HG03378 (cell line): Measurements from ENCODE around the gene DLGAP5.

ENCODE experiments used
- ATAC-seq: cut with Tn5 transposase; IDR thresholded peaks from one replicate; pipeline ENCODE4 v1.9.1; 2021; ENCODE audit warnings: mild to moderate bottlenecking, moderate library complexity; ENCODE audit not compliant: unreplicated experiment

The DLGAP5 gene

GRCh38 chr14:55188686-55189295, 2.6 kb downstream of the DLGAP5 start:
- ATAC-seq: no peak

- ATAC-seq: peak; percentile 91
These were observed 11.0 kb downstream of the DLGAP5 start for GRCh38 chr14:55180434-55180833.

- no peak for ATAC-seq
These were observed 11.4 kb downstream of the DLGAP5 start for GRCh38 chr14:55180006-55180405.

- ATAC-seq: no peak
These were observed 20.9 kb downstream of the DLGAP5 start for GRCh38 chr14:55170526-55170925.

- ATAC-seq: no peak
These were observed 30.4 kb downstream of the DLGAP5 start for GRCh38 chr14:55160989-55161388.

GRCh38 chr14:55158412-55158811, 33.0 kb downstream of the DLGAP5 start:
- ATAC-seq: no peak

- no peak for ATAC-seq
These were observed 34.3 kb downstream of the DLGAP5 start for GRCh38 chr14:55157080-55157479.

- no peak for ATAC-seq
These were observed 37.4 kb downstream of the DLGAP5 start for GRCh38 chr14:55153951-55154350.

GRCh38 chr14:55152052-55152753, 39.2 kb downstream of the DLGAP5 start:
- ATAC-seq: no peak

- no peak for ATAC-seq
These were observed 39.8 kb downstream of the DLGAP5 start for GRCh38 chr14:55151601-55152000.

- no peak for ATAC-seq
These were observed 45.0 kb downstream of the DLGAP5 start for GRCh38 chr14:55146425-55146824.

GRCh38 chr14:55142466-55142865, 48.9 kb downstream of the DLGAP5 start:
- no peak for ATAC-seq

GRCh38 chr14:55141825-55142224, 49.6 kb downstream of the DLGAP5 start:
- no peak for ATAC-seq

- no peak for ATAC-seq
These were observed 51.5 kb downstream of the DLGAP5 start for GRCh38 chr14:55139696-55140509.

GRCh38 chr14:55139141-55139540, 52.2 kb downstream of the DLGAP5 start:
- no peak for ATAC-seq

- ATAC-seq: no peak
These were observed 53.3 kb downstream of the DLGAP5 start for GRCh38 chr14:55138091-55138490.

GRCh38 chr14:55136885-55137786, 54.2 kb downstream of the DLGAP5 start:
- ATAC-seq: no peak

- no peak for ATAC-seq
These were observed 55.1 kb downstream of the DLGAP5 start for GRCh38 chr14:55136241-55136640.

- ATAC-seq: no peak
These were observed 58.0 kb downstream of the DLGAP5 start for GRCh38 chr14:55133416-55133815.

GRCh38 chr14:55131370-55132137, 59.8 kb downstream of the DLGAP5 start:
- ATAC-seq: no peak
